Breast epithelium (tissue), 4 donors: ENCODE measurements around the gene ST7L. TPM values are rescaled to one million over a fixed set of nuclear protein-coding genes. Genes with fewer than 3 reads are reported as not detected.

Source experiments
- DNase-seq, 2 donors: peaks; one replicate each; pipeline ENCODE4 v3.0.0-alpha.2; 2019; ENCODE audit warnings: low spot score in 2 of 2
- H3K27ac ChIP-seq, 2 donors: fragments of 200-600 bp; sonication (generic) in 1 of 2; one replicate each; pipeline ENCODE4 v1.5.1; 2016 to 2019; ENCODE audit warnings: mild to moderate bottlenecking in 1 of 2
- H3K27me3 ChIP-seq, 2 donors: fragments of 200-600 bp; sonication (generic) in 1 of 2; one replicate each; pipeline versions ENCODE4 v1.5.1 to v1.6.0; 2017 to 2019; ENCODE audit warnings: control low read depth in 1 of 2, mild to moderate bottlenecking in 1 of 2
- H3K36me3 ChIP-seq: fragments of 200-600 bp; one replicate; pipeline ENCODE4 v1.5.1; 2019
- H3K4me1 ChIP-seq, 2 donors: fragments of 200-600 bp; sonication (generic); one replicate each; pipeline ENCODE4 v1.5.1; 2016 to 2019; ENCODE audit warnings: control low read depth in 1 of 2
- H3K4me3 ChIP-seq, 3 donors: fragments of 200-600 bp; sonication (generic); 1 replicate in 2 of 3; 2 replicates in 1 of 3; pipeline ENCODE4 v1.5.1; 2016 to 2019; ENCODE audit warnings: mild to moderate bottlenecking in 3 of 3, moderate library complexity in 2 of 3
- H3K9me3 ChIP-seq, 2 donors: fragments of 200-600 bp; sonication (generic) in 1 of 2; one replicate each; pipeline ENCODE4 v1.5.1; 2016 to 2019; ENCODE audit warnings: control low read depth in 1 of 2
- CTCF ChIP-seq, 3 donors: fragments of 450-650 bp; IDR thresholded peaks; one replicate each; pipeline ENCODE4 v1.5.1; 2016 to 2017; ENCODE audit warnings: antibody characterized with exemption in 3 of 3, mild to moderate bottlenecking in 3 of 3, moderate library complexity in 3 of 3
- POLR2A ChIP-seq: fragments of 450-650 bp; IDR thresholded peaks from one replicate; pipeline ENCODE4 v1.6.1; 2016; ENCODE audit warnings: antibody characterized with exemption, mild to moderate bottlenecking, moderate library complexity
- POLR2AphosphoS5 ChIP-seq, 3 donors: sonication (generic); formaldehyde crosslinking; IDR thresholded peaks; one replicate each; pipeline ENCODE4 v1.6.1; 2017; ENCODE audit warnings: antibody characterized with exemption in 3 of 3
- intact Hi-C: fragments of 100-400 bp; cut with DNase I; formaldehyde crosslinking; loops from one replicate; pipeline ENCODE4 v1.15.1; 2023; ENCODE audit warnings: low total_unique reads
- total RNA-seq, 3 donors: library from RNA; depleted of rRNA; stranded (reverse); fragments of >200 nt; gene quantifications; one replicate each; pipeline ENCODE4 v1.1.0, GENCODE V29; 2016

Gene ST7L
- total RNA-seq, 3 donors from 2014 or later, result 20.6 to 36.0 (median 25.9) TPM

GRCh38 chr1:112619518-112620376 is 806 bp upstream of the ST7L start, which contains the start of gene CAPZA1:
CAPZA1 (plus strand) TSS chr1:112619832; CDS start chr1:112619845, 13 bp downstream.
- peak; percentile 91 for DNase-seq
- no peaks in the 10 kb centered on the region for H3K9me3 ChIP-seq
- peak within 1 kb of the TSS; percentile 69 to 87 (median 81) for H3K4me3 ChIP-seq
- no peak for TF ChIP-seq CTCF (IDR thresholded peaks at IDR 0.05)
- TF ChIP-seq POLR2A, result peak; percentile 94
- TF ChIP-seq POLR2AphosphoS5 (IDR thresholded peaks at IDR 0.05), result peak; percentile 90 to 98 (median 91)
- H3K27ac ChIP-seq, result peak within 1 kb of the TSS; percentile 94 to 99
- no peaks in the 10 kb centered on the region for H3K27me3 ChIP-seq
- H3K4me1 ChIP-seq, result peaks cover 8% of the 10 kb centered on the region in 2 donors
- no peaks in the 10 kb centered on the region for H3K36me3 ChIP-seq
- intact Hi-C loops, result no loop called here

DNA sequence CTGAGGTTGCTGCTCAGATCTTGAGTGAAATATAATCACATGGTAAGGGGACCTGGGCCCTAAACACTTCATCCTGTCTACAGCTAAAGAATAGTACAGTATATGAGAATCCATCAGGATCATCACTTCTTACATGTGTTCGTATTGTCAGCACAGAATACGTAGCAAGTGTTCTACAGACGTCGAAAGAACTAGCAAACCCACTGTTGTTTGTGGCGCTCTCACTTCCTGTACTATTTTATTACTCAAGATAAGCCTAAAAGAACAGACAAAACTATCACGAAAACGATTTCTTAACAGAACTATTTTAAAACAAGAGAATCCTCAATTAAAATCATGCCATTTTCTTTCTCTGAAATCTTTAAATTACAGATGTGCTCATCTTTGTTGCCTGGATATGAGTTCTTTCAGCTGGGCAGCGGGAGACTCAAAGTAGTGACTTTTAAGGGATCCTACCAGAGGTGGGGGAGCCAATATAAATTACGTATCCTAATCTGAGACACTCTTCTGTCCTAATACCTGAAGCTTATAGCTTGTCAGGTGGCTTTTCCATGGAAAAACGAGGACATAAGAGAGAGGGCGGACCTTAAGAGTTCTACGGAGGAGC is 724 bp downstream of the ST7L start:
- H3K36me3 ChIP-seq, result no peaks in the 10 kb centered on the region

GRCh38 chr1:112614460-112615065 is 4.4 kb downstream of the ST7L start:
- no peak for TF ChIP-seq POLR2AphosphoS5 (IDR thresholded peaks at IDR 0.05)
- peak in 2 of 3 donors; percentile 20 to 27 for TF ChIP-seq CTCF (IDR thresholded peaks at IDR 0.05)
- intact Hi-C loops, result no loop called here
- Histone ChIP-seq H3K9me3 (no peaks in the 10 kb centered on the region), H3K27ac (no peak overlapping the region), H3K4me3 (no peak overlapping the region), H3K4me1 (peaks cover 6 to 8% of the 10 kb centered on the region in 2 donors), H3K36me3 (no peaks in the 10 kb centered on the region), H3K27me3 (no peaks in the 10 kb centered on the region)
- DNase-seq, result no peak

More for the DNA sequence above, 724 bp downstream of the ST7L start:
- intact Hi-C loops, result no loop called here
- H3K4me3 ChIP-seq, result peak overlapping the region; percentile 69 to 87 (median 81)
- no peak for DNase-seq
- H3K27me3 ChIP-seq, result no peaks in the 10 kb centered on the region
- no peak for TF ChIP-seq POLR2A
- TF ChIP-seq CTCF (IDR thresholded peaks at IDR 0.05), result no peak
- no peak for TF ChIP-seq POLR2AphosphoS5 (IDR thresholded peaks at IDR 0.05)
- peaks cover 8% of the 10 kb centered on the region in 2 donors for H3K4me1 ChIP-seq
- no peaks in the 10 kb centered on the region for H3K9me3 ChIP-seq
- peak overlapping the region; percentile 94 to 99 for H3K27ac ChIP-seq

DNA sequence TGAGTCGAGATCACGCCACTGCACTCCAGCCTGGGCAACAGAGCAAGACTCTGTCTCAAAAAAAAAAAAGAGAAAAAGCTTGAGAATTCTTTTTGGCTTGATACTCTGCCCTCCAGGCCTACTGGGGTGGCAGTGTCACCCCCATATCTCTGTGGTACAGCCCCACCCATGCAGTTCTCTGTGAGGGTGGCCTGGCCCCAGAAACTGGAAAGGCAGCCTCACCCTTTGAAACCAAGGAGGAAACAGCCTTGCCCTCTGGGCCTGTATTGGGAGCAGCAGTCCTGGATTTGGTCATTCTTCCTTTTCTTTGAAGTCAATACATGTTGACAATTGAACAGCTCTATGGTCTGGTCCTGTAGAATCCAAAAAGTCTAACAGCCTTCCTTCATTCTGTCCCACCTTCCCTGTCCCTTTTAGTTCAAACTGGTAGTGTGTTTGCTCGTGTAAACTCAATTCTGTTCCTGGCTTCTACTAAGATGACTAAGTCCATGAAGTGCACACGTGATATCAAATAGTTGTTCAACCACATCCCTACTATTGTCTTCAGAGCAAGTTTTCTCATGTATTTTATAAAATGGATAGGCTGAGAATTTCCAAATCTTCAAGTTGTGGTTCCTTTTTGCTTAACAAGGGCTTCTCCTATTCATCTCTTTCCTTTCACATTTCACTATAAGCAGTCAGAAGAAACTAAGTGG is 13.2 kb downstream of the ST7L start:
- H3K36me3 ChIP-seq, result no peaks in the 10 kb centered on the region
- no peak for DNase-seq

GRCh38 chr1:112603541-112603940 is 15.4 kb downstream of the ST7L start:
- no peak for TF ChIP-seq POLR2A
- no peak for TF ChIP-seq CTCF (IDR thresholded peaks at IDR 0.05)
- TF ChIP-seq POLR2AphosphoS5 (IDR thresholded peaks at IDR 0.05), result no peak
- Histone ChIP-seq H3K9me3 (no peaks in the 10 kb centered on the region), H3K27ac (no peak overlapping the region), H3K36me3 (no peaks in the 10 kb centered on the region), H3K4me3 (no peak overlapping the region), H3K4me1 (no peaks in the 10 kb centered on the region), H3K27me3 (no peaks in the 10 kb centered on the region)
- no peak for DNase-seq
- intact Hi-C loops, result no loop called here

More for the DNA sequence above, 13.2 kb downstream of the ST7L start:
- intact Hi-C loops, result loop anchor here (2.0 kb wide), 1 partner anchor 51 kb away; no protein-coding TSS in a partner anchor
- no peaks in the 10 kb centered on the region for H3K4me1 ChIP-seq
- no peak overlapping the region for H3K27ac ChIP-seq
- no peaks in the 10 kb centered on the region for H3K27me3 ChIP-seq
- H3K4me3 ChIP-seq, result no peak overlapping the region
- no peak for TF ChIP-seq POLR2A
- no peaks in the 10 kb centered on the region for H3K9me3 ChIP-seq
